Gastrocnemius medialis (tissue), 4 donors: Measurements from ENCODE around the gene OGT.

Experiments
- CTCF ChIP-seq, 5 experiments: fragments of 450-650 bp in 3 of 5; fragments of 200-600 bp in 2 of 5; sonication (generic) in 2 of 5; IDR thresholded peaks in 4 of 5; conservative IDR thresholded peaks in 1 of 5; 1 replicate in 4 of 5; 2 replicates in 1 of 5; pipeline ENCODE4 v1.5.1; 2016 to 2019; ENCODE audit warnings: antibody characterized with exemption in 5 of 5, mild to moderate bottlenecking in 3 of 5, moderate library complexity in 3 of 5
- POLR2A ChIP-seq, 2 donors: fragments of 450-650 bp; IDR thresholded peaks; one replicate each; pipeline ENCODE4 v1.6.1; 2017; ENCODE audit warnings: antibody characterized with exemption in 2 of 2, mild to moderate bottlenecking in 2 of 2, moderate library complexity in 2 of 2

GRCh38 chrX:71493111-71493613 lies 39.7 kb upstream of the OGT start:
- TF ChIP-seq CTCF (IDR thresholded peaks at IDR 0.05 in 4 of 5, conservative IDR thresholded peaks at IDR 0.05 in 1 of 5) (no peak), POLR2A (IDR thresholded peaks at IDR 0.05) (no peak)
